D721Med (cell line): ENCODE measurements around the gene SLC25A21.

ENCODE experiments used
- DNase-seq: peaks from one replicate; pipeline ENCODE4 v3.0.0; 2011; ENCODE audit warnings: low spot score; ENCODE audit not compliant: insufficient read length
- FAIRE-seq: peaks from 2 replicates; lab custom pipeline; 2011; peaks lifted over from hg19 to GRCh38; lab: Jason Lieb, UNC
- TF ChIP-seq, protein P1 (sequence below): IDR thresholded peaks from 2 replicates; pipeline ENCODE4 v1.5.1; 2012; ENCODE audit warnings: mild to moderate bottlenecking, control low read depth; ENCODE audit not compliant: insufficient read depth; ENCODE audit errors: missing control alignments

SLC25A21 gene

DNA sequence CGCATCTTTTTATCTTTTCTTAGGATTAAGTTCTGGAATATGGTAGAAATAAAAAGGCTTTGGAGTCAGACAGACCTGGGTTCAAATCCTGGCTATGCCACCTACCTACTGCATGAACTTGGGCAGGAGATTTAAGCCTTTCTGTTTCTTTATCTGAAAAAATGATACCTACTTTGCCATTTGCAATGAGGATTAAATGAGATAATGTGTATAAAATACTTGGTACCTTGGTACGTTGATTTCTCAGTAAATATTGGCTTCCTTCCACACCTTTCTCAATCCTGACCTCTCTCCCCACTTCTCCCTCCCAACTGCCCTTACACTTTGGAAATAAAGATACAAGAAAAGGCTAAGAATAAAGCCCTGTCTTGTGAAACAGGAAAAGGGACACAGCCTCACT, 338.1 kb downstream of the SLC25A21 start:
- no peak for FAIRE-seq
- TF ChIP-seq, protein P1, sequence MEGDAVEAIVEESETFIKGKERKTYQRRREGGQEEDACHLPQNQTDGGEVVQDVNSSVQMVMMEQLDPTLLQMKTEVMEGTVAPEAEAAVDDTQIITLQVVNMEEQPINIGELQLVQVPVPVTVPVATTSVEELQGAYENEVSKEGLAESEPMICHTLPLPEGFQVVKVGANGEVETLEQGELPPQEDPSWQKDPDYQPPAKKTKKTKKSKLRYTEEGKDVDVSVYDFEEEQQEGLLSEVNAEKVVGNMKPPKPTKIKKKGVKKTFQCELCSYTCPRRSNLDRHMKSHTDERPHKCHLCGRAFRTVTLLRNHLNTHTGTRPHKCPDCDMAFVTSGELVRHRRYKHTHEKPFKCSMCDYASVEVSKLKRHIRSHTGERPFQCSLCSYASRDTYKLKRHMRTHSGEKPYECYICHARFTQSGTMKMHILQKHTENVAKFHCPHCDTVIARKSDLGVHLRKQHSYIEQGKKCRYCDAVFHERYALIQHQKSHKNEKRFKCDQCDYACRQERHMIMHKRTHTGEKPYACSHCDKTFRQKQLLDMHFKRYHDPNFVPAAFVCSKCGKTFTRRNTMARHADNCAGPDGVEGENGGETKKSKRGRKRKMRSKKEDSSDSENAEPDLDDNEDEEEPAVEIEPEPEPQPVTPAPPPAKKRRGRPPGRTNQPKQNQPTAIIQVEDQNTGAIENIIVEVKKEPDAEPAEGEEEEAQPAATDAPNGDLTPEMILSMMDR, result no peak
- DNase-seq, result no peak

DNA sequence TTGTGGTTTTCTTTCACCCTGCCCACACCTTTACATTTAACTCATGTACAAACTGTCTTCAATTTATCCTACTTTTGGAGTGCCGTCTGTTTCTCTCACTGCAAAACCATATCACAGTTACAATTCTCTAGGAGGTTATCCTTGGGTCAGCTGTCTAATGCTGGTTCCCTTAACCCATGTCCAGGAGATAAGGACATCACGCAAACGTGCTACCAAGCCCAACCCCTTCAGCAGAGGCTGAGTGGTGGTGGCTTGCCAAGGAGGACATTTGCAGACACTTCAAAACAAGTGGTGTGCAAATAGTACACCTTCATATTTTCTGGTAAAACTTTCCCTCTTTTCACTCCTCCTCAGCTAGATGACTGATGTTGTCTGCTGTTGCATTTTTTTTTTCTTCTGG, 342.9 kb downstream of the SLC25A21 start:
- DNase-seq (no peak), FAIRE-seq (no peak)
- TF ChIP-seq, protein P1, result no peak

DNA sequence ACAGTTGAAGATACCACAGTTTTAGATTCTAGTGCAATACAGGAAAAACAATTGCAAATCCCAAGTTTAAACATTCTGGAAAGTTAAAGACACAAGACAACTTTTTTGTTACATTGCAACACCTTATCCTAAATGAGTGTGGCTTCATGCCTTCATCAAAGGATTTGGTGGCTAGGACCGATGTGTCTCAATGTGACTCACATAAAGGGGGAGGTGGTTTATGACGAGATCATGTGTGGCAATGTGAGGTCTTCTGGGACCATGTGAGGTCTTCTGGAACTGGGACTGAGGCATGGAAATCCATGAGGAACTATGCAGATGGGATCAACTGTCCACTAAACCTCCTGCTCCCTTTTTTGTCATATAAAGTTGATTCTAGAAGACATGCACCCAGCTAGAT, 344.5 kb downstream of the SLC25A21 start:
- DNase-seq (no peak), FAIRE-seq (no peak)
- TF ChIP-seq, protein P1, result no peak

DNA sequence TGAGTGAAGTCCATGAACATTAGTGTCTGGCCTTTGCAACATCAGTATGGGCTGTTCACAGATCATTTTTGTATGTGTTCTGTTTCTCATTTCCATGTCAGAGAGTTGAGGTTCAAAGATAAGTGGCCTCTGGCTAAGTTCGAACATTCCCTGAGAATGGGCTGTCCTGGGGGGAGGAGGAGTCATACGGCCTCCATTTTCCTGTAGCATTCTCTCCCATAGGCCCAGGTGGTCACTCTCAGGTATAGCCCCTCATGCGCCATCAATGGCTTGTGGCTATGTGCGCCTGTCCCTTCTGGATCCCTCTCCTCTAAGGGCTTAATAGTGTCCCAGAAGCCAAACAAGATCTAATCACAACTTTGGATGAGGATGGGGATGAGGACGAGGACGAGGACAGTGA, 345.8 kb downstream of the SLC25A21 start:
- TF ChIP-seq, protein P1, result no peak
- FAIRE-seq, result no peak
- no peak for DNase-seq

DNA sequence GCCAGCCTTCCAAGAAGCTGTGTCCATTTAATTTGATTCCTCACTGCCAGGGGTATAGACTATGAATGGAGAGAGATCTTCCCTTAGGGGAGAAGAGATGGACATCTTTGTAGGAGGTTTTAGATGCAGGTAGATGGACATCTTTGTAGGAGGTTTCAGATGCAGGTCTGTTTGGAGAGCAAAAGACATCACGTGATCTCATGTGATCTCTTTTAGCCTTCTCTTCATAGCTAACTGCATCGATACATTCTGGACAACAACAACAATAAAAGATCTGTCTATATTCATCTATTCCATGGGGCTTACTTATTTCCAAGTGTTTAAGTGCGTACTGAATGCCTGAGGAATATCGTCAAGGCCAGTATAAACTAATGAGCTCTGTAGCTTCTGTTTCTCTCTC, 347.6 kb downstream of the SLC25A21 start:
- no peak for FAIRE-seq
- TF ChIP-seq, protein P1, result no peak
- no peak for DNase-seq

DNA sequence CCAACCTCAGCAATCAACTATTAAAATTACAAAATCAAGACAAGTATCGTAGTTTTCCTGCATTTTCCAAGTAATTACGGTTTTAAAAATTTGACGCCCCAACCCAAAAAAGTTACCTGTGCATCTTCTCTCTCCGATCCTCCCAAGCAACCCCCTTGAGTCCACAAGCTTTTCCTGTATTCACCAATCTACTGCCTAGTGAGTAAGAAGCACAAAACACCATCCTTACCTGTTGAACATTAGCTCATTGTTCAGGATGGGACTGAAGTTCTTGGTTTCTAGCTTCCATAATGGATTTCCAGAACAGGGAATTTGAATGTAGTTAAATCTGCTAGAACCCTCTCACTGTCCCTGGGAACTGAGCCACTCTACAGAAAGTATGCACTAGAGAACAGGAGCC, 348.8 kb downstream of the SLC25A21 start:
- DNase-seq, result no peak
- FAIRE-seq, result no peak
- TF ChIP-seq, protein P1, result no peak

DNA sequence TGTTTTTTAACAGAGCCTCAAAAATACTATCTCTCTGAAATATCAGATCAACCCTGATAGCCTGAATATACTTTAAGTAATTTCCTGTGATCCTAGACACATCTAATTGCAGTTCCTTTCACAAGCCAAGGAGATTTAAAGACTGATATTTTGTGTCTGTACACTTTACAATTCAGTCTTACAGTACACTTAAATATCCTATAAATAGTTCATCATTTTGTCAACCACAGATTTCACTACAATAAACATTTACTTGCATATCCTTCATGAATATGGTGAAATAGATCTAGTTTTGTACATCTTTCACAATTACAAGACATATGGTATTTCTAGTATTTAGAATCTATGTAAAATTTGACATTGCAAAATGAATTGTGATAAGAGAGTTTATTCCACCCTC, 349.7 kb downstream of the SLC25A21 start:
- DNase-seq (no peak), FAIRE-seq (no peak)
- TF ChIP-seq, protein P1, result no peak
